HFFc6 (cell line): ENCODE results near the gene FANK1. TPM values are rescaled to one million over a fixed set of nuclear protein-coding genes. Genes with fewer than 3 reads are reported as not detected.

Experiments
- DNase-seq: peaks from one replicate; pipeline ENCODE4 v3.0.0-alpha.2; 2018
- H3K27ac Mint-ChIP-seq: 2 replicates; pipeline ENCODE4 v1.8.0; 2020; ENCODE audit warnings: mild to moderate bottlenecking, mixed read lengths
- H3K27me3 Mint-ChIP-seq: 2 replicates; pipeline ENCODE4 v1.8.0; 2021; ENCODE audit warnings: mild to moderate bottlenecking, moderate library complexity, mixed read lengths; ENCODE audit not compliant: insufficient read depth
- H3K36me3 Mint-ChIP-seq: 2 replicates; pipeline ENCODE4 v1.8.0; 2021; ENCODE audit warnings: low read depth, mixed read lengths
- H3K4me1 Mint-ChIP-seq: 2 replicates; pipeline ENCODE4 v1.8.0; 2020; ENCODE audit warnings: low read depth, mixed read lengths
- H3K4me3 Mint-ChIP-seq: 2 replicates; pipeline ENCODE4 v1.8.0; 2020; ENCODE audit warnings: mild to moderate bottlenecking, moderate library complexity, mixed read lengths
- H3K9me3 Mint-ChIP-seq: 2 replicates; pipeline ENCODE4 v1.8.0; 2020; ENCODE audit warnings: mild to moderate bottlenecking, mixed read lengths
- CTCF ChIP-seq: fragments of 200-600 bp; sonication (generic); IDR thresholded peaks from 2 replicates; pipeline ENCODE4 v1.5.0; 2021; ENCODE audit warnings: antibody characterized with exemption, mild to moderate bottlenecking
- total RNA-seq, 6 experiments: library from RNA; stranded (reverse); fragmentation: NEBNext Ultra II Directional; extraction: Animal tissue kit (Norgen Biotek cat#: 25700); gene quantifications; 2 replicates in 1 of 6; 3 replicates in 5 of 6; pipeline ENCODE4 v1.2.3, GENCODE V29; 2021

FANK1 gene
- total RNA-seq, 6 experiments from 2014 or later = 0.50 to 1.4 (median 0.88) TPM

- peak; percentile 7 for DNase-seq
- H3K27me3 Mint-ChIP-seq = peaks cover 2% of the 10 kb centered on the region; the same call in 1 of the 2 replicates
- peaks cover 41% of the 10 kb centered on the region for H3K4me1 Mint-ChIP-seq
- no peak for TF ChIP-seq CTCF
- no peaks in the 10 kb centered on the region for H3K9me3 Mint-ChIP-seq
- H3K36me3 Mint-ChIP-seq = peaks cover 21% of the 10 kb centered on the region
- no peak overlapping the region for H3K4me3 Mint-ChIP-seq
- 0 out of 2 replicates have a peak overlapping the region, but pooled peaks have one; percentile 6 for H3K27ac Mint-ChIP-seq
Observed at GRCh38 chr10:126017961-126018560, 121.7 kb downstream of the FANK1 start.

GRCh38 chr10:126021833-126022500, 125.6 kb downstream of the FANK1 start:
- peaks cover 2% of the 10 kb centered on the region; the same call in 1 of the 2 replicates for H3K27me3 Mint-ChIP-seq
- no peak for DNase-seq
- peaks cover 14% of the 10 kb centered on the region for H3K4me1 Mint-ChIP-seq
- H3K9me3 Mint-ChIP-seq = no peaks in the 10 kb centered on the region
- no peak for TF ChIP-seq CTCF
- no peak overlapping the region for H3K4me3 Mint-ChIP-seq
- no peak overlapping the region for H3K27ac Mint-ChIP-seq
- peaks cover 21% of the 10 kb centered on the region for H3K36me3 Mint-ChIP-seq

GRCh38 chr10:126022841-126023240, 126.5 kb downstream of the FANK1 start:
- Mint-ChIP-seq H3K4me1 (peaks cover 5% of the 10 kb centered on the region), H3K36me3 (peaks cover 28% of the 10 kb centered on the region), H3K27me3 (no peaks in the 10 kb centered on the region), H3K9me3 (peaks cover 5% of the 10 kb centered on the region; the same call in 1 of the 2 replicates), H3K27ac (no peak overlapping the region), H3K4me3 (no peak overlapping the region)
- DNase-seq = no peak
- no peak for TF ChIP-seq CTCF

- no peak for TF ChIP-seq CTCF
- Mint-ChIP-seq H3K27ac (no peak overlapping the region), H3K36me3 (peaks cover 18% of the 10 kb centered on the region; the same call in 1 of the 2 replicates), H3K4me3 (no peak overlapping the region), H3K4me1 (no peaks in the 10 kb centered on the region), H3K27me3 (no peaks in the 10 kb centered on the region), H3K9me3 (peaks cover 13% of the 10 kb centered on the region; the same call in 1 of the 2 replicates)
- no peak for DNase-seq
Observed at GRCh38 chr10:126027692-126028091, 131.3 kb downstream of the FANK1 start.

GRCh38 chr10:126029999-126030398, 133.6 kb downstream of the FANK1 start:
- DNase-seq = no peak

More at GRCh38 chr10:126029999-126030398, 133.6 kb downstream of the FANK1 start:
- peaks cover 19% of the 10 kb centered on the region for H3K9me3 Mint-ChIP-seq
- no peak for TF ChIP-seq CTCF
- peaks cover 33% of the 10 kb centered on the region for H3K36me3 Mint-ChIP-seq
- H3K4me3 Mint-ChIP-seq = no peak overlapping the region
- H3K4me1 Mint-ChIP-seq = no peaks in the 10 kb centered on the region
- H3K27me3 Mint-ChIP-seq = no peaks in the 10 kb centered on the region
- H3K27ac Mint-ChIP-seq = no peak overlapping the region
